NK-92 treated with Interleukin-12 subunit alpha and Interleukin-12 subunit beta, amount 100 ng/mL, for 24 hours (cell line): Measurements from ENCODE around the gene KRT40.

Source experiments
- DNase-seq: peaks from one replicate; lab custom pipeline; 2025; lab: John Stamatoyannopoulos, UW

KRT40 gene

GRCh38 chr17:40951011-40951622, 33.0 kb downstream of the KRT40 start:
- DNase-seq = no peak

DNA sequence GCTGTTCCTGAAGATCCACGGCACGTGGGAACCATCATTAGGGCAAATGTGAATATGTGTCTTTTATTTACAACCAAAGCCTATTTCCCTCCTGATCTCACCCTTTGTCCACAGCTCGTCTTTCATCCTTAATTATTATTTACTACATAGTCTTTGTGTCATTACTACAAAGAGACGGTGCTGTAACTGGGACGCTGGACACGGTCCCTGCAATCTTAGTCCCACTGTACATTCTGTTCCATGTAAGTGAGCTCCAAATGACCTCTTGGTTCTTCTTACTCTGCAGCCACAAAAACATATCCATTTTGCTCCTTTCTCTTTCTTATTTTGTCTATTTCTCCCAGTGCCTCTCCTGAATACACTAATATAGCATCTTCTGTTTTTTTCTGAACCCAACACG, 34.0 kb downstream of the KRT40 start:
- no peak for DNase-seq

DNA sequence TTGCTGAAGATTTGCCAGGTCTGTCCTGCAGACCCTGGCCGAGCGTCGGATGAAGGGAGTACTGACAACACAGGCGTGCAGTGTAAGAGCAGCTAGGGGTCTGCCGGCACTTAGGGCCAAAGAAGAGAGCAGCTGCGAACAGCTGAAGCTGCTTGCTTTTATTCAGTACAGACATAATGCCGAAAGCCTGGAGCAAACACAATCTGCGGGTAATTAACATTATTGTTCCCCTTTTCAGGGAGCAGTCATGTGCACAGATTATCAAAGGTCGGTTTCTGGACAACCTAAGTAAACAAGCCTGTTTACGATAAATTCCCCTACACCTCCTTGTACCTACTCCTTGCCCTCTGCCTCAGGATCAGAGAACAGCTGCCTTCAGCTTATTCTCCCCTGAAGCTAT, 34.7 kb downstream of the KRT40 start:
- no peak for DNase-seq

DNA sequence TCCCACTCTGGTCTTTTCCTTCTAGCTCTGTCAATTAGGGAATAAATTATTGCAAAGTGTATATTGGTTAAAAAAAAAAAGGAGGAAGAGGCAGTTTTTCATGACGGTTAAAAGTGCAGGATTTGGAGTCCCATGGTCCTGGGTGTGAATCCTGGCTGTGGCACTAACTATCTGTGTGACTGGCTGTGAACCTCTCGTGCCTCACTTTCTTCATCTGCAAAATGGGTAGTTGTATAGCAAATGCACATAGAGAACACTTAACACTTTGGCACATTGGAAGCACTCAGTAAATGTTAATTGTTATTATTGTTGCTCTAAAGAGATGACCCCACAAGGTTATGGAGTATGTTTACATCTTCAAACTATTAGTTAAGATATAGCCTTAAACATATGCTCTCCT, 36.2 kb downstream of the KRT40 start:
- no peak for DNase-seq

DNA sequence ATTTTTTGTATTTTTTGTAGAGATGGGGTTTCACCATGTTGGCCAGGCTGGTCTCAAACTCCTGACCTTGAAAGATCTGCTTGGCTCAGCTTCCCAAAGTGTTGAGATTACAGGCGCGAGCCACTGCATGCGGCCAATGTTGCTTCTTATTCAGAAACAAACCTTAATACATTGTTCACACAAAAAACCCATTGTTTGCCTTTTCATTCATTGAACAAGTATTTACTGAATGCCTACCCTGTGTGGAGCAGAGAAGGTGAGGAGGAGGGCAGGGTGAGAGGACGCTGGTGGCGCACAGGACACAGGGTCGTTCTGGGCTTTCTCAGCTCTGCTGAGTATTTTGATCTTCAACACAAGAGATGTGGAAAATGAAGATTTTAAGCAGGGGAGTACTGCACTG, 38.7 kb downstream of the KRT40 start:
- no peak for DNase-seq

GRCh38 chr17:40944531-40944930, 39.6 kb downstream of the KRT40 start:
- DNase-seq = no peak

DNA sequence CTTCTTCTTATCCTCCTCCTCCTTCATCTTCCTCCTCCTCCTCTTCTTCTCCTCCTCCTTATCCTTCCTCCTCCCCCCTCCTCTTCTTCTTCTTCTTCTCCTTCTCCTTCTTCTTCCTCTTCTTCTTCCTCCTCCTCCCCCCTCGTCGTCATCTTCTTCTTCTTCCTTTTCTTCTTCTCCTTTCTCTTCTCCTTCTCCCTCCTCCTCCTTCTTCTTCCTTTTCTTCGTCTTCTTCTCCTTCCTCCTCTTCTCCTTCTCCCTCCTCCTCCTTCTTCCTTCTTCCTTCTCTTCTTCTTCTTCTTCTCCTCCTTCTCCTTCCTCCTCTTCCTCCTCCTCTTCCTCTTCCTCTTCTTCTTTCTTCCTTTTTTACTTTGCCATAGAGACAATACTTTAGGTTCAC, 41.6 kb downstream of the KRT40 start:
- no peak for DNase-seq

- DNase-seq = no peak
These were observed 43.9 kb downstream of the KRT40 start for GRCh38 chr17:40940266-40940665.

GRCh38 chr17:40938981-40939380, 45.1 kb downstream of the KRT40 start:
- no peak for DNase-seq

- no peak for DNase-seq
These were observed 46.7 kb downstream of the KRT40 start, which contains the start of gene KRT23 for GRCh38 chr17:40937384-40937819. KRT23 (minus strand) TSS chr17:40937646; CDS start chr17:40936603, 1,043 bp downstream.

GRCh38 chr17:40936976-40937375, 47.1 kb downstream of the KRT40 start:
- no peak for DNase-seq

DNA sequence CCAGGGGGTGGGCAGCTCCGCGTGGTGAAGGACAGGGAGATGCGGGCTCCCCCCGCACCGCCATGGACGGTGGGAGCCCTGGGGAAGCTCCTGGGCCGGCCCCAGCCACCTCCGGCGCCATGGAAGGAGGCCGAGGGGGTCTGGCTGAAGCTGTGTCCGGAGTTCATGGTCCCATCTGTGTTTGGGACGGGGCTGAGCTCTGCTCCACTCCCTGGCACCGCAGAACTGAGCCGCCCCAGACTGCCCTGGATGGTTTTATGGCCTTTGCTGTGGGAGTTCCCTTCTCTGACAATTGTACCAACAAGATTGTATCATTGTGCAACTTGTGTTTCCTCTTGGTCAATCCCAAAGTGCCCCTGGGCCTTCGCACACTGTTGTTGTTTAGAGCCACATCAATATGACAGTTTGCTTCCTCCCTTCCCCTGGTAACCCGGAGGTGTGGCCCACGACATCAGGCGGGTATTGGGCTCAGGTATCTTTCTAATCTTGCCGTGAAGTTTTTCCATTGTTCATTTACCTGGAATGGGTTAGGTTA, 47.6 kb downstream of the KRT40 start:
- no peak for DNase-seq

DNA sequence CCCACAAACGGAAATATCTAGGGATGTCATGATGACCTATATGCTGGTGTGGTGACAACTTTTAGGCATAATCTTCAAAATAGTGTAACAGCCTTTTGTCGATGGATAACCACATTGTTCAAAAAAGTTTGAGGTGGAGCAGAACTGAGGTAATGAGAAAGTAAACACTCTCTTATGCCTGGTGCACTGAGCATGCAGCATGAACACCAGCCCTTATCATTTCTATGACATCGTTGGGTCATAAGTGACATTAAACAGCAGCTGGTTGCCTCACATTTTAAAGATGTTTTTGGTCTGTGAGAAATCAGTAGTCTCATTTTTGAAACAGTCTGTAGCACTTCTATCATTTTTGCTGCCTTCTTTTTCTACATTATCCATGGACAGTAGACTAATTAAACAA, 48.5 kb downstream of the KRT40 start:
- DNase-seq = no peak

GRCh38 chr17:40932608-40933007, 51.5 kb downstream of the KRT40 start:
- DNase-seq = no peak

GRCh38 chr17:40931311-40931710, 52.8 kb downstream of the KRT40 start:
- no peak for DNase-seq
